C4-2B (cell line): ENCODE data around the gene SHQ1.

ENCODE experiments used
- CTCF ChIP-seq: fragments of 450-650 bp; conservative IDR thresholded peaks from 2 replicates; pipeline ENCODE4 v1.5.1; 2017; ENCODE audit warnings: mild to moderate bottlenecking
- ZFX ChIP-seq: fragments of 450-650 bp; IDR thresholded peaks from 2 replicates; pipeline ENCODE4 v1.6.1; 2017

- no peak for TF ChIP-seq CTCF
- no peak for TF ChIP-seq ZFX
Observed at GRCh38 chr3:72896996-72897757, 48.9 kb upstream of the SHQ1 start.
